ENCODE measurements around the gene RITA1.

DNA sequence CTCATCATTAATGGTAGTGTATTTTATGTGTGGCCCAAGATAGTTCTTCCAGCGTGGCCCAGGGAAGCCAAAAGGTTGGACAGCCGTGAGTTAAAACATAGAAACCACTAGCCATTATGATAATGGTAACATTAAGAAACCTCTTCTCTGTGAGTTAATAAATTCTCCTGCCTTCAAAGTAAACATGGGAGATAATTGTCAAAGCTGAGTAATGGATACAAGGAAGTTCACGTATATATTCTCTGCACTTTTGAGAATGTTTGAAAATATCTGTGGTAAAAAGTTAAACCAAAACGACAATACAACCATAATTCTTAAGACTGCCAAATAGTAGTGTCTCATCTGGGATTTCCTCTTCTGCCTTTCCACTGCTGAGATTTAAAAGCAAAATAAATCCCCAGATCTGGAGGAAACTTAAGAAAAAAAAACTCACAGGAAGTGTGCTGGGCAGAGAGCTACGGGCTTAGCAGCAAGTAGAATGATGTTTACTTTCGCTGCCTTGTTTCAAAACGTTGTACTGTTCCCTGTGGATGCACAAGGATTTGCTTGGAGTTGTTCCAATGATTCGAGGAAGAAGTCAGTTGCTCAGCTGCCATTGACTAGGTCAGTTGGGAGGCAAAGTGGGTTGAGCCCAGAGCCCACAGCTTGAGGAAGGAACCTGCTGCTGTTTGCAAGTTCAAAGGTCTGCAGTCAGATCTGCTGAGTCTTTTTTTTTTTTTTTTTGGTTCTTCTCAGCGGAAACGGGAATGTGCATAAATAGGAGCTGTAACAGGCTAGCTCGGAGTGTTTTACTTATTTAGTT is 37.4 kb downstream of the RITA1 start:
- TF ChIP-seq POLR2AphosphoS5 (IDR thresholded peaks at IDR 0.05): peak in 2 of 3 donors; percentile 50 to 85
- TF ChIP-seq, protein P1, sequence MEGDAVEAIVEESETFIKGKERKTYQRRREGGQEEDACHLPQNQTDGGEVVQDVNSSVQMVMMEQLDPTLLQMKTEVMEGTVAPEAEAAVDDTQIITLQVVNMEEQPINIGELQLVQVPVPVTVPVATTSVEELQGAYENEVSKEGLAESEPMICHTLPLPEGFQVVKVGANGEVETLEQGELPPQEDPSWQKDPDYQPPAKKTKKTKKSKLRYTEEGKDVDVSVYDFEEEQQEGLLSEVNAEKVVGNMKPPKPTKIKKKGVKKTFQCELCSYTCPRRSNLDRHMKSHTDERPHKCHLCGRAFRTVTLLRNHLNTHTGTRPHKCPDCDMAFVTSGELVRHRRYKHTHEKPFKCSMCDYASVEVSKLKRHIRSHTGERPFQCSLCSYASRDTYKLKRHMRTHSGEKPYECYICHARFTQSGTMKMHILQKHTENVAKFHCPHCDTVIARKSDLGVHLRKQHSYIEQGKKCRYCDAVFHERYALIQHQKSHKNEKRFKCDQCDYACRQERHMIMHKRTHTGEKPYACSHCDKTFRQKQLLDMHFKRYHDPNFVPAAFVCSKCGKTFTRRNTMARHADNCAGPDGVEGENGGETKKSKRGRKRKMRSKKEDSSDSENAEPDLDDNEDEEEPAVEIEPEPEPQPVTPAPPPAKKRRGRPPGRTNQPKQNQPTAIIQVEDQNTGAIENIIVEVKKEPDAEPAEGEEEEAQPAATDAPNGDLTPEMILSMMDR (IDR thresholded peaks at IDR 0.05): no peak

Measured in suprapubic skin (tissue), 3 donors.